HCT116 (cell line): ENCODE data around the gene ST7. TPM values are rescaled to one million over a fixed set of nuclear protein-coding genes. Genes with fewer than 3 reads are reported as not detected.

Experiments used
- ATAC-seq: fragments of 200-7000 bp; cut with Tn5 transposase; 2 replicates; pipeline ENCODE4 v1.9.1; 2020; ENCODE audit warnings: mild to moderate bottlenecking, moderate library complexity
- BruUV-seq: library from RNA; stranded (reverse); fragments of 400-500 nt; replicated peaks from 2 replicates; lab custom pipeline; 2021; lab: Mats Ljungman, UMichigan
- CTCF ChIA-PET: fragments of 300-600 bp; sonication (Branson Sonifier 250); formaldehyde crosslinking; loops from one replicate; lab custom pipeline; 2021; ENCODE audit warnings: antibody characterized with exemption; lab: Charles Lee
- POLR2A ChIA-PET: fragments of 300-600, 350-600 bp; sonication (Branson Sonifier 250); formaldehyde crosslinking; loops from one replicate; lab custom pipeline; 2021; ENCODE audit warnings: antibody characterized with exemption; lab: Charles Lee
- RAD21 ChIA-PET, 2 experiments: fragments of 300-600 bp; sonication (Branson Sonifier 250); formaldehyde crosslinking; loops; one replicate each; lab custom pipeline; 2023; ENCODE audit warnings: low total read pairs in 2 of 2; ENCODE audit not compliant: uncharacterized antibody in 2 of 2, unreplicated experiment in 2 of 2, low non-redundant PET in 1 of 2; lab: Charles Lee
- DNase-seq: peaks from one replicate; pipeline ENCODE4 v3.0.0-alpha.2; 2010; ENCODE audit warnings: low read depth, low spot score
- H2AFZ ChIP-seq: fragments of 200-600 bp; shearing (Covaris generic), sonication (generic); 2 replicates; pipeline ENCODE4 v1.6.1; 2017; ENCODE audit warnings: low read depth, mixed run types, mixed read lengths, antibody characterized with exemption, low read length; ENCODE audit not compliant: poor library complexity, severe bottlenecking
- H3K27ac ChIP-seq: 2 replicates; pipeline ENCODE4 v1.5.1; 2012; ENCODE audit warnings: low read depth, low read length
- H3K27me3 ChIP-seq: fragments of 200-600 bp; sonication (generic); 2 replicates; pipeline ENCODE4 v1.6.1; 2016; ENCODE audit warnings: mixed run types, low read length, mixed read lengths; ENCODE audit not compliant: insufficient read depth
- H3K36me3 ChIP-seq, 2 experiments: fragments of 200-500 bp in 1 of 2; fragments of 200-600 bp in 1 of 2; sonication (Bioruptor generic) in 1 of 2; sonication (generic) in 1 of 2; 2 replicates each; pipeline versions ENCODE4 v1.5.1 to v1.6.1; 2014 to 2016; ENCODE audit warnings: low read length in 2 of 2, inconsistent platforms in 1 of 2, mixed read lengths in 1 of 2, mixed run types in 1 of 2; ENCODE audit not compliant: insufficient read depth in 2 of 2, control insufficient read depth in 1 of 2
- H3K4me1 ChIP-seq, 2 experiments: fragments of 200-600 bp in 1 of 2; sonication (generic) in 1 of 2; 2 replicates each; pipeline versions ENCODE4 v1.5.1 to v1.6.1; 2012 to 2017; ENCODE audit warnings: low read length in 2 of 2, inconsistent platforms in 1 of 2, mild to moderate bottlenecking in 1 of 2, mixed read lengths in 1 of 2, mixed run types in 1 of 2, moderate library complexity in 1 of 2; ENCODE audit not compliant: insufficient read depth in 2 of 2, control insufficient read depth in 1 of 2
- H3K4me2 ChIP-seq: fragments of 200-600 bp; sonication (generic); 2 replicates; pipeline ENCODE4 v1.6.1; 2017; ENCODE audit warnings: mixed run types, low read length, mixed read lengths
- H3K4me3 ChIP-seq, 2 experiments: fragments of 200-600 bp in 1 of 2; sonication (generic) in 1 of 2; replicated peaks in 1 of 2; 2 replicates each; pipeline ENCODE4 v1.5.1; 2011 to 2016; ENCODE audit warnings: low read length in 2 of 2, control low read depth in 1 of 2, low read depth in 1 of 2, mild to moderate bottlenecking in 1 of 2, mixed read lengths in 1 of 2, mixed run types in 1 of 2
- H3K79me2 ChIP-seq: fragments of 200-600 bp; sonication (generic); 2 replicates; pipeline ENCODE4 v1.6.1; 2017; ENCODE audit warnings: mild to moderate bottlenecking, mixed run types, low read length, moderate library complexity, mixed read lengths; ENCODE audit not compliant: insufficient read depth
- H3K9ac ChIP-seq: fragments of 200-600 bp; sonication (generic); 2 replicates; pipeline ENCODE4 v1.6.1; 2016; ENCODE audit warnings: low read length, mixed read lengths
- H3K9me2 ChIP-seq: fragments of 200-600 bp; sonication (generic), shearing (Covaris generic); 2 replicates; pipeline ENCODE4 v1.6.1; 2017; ENCODE audit warnings: mixed run types, mild to moderate bottlenecking, moderate library complexity; ENCODE audit not compliant: insufficient read depth
- H3K9me3 ChIP-seq, 2 experiments: fragments of 200-500 bp in 1 of 2; fragments of 200-600 bp in 1 of 2; sonication (Bioruptor generic) in 1 of 2; sonication (generic) in 1 of 2; 2 replicates each; pipeline ENCODE4 v1.6.1; 2014 to 2017; ENCODE audit warnings: low read length in 2 of 2, mixed read lengths in 2 of 2, inconsistent platforms in 1 of 2, low read depth in 1 of 2, mild to moderate bottlenecking in 1 of 2, mixed run types in 1 of 2, moderate library complexity in 1 of 2; ENCODE audit not compliant: control insufficient read depth in 1 of 2, insufficient read depth in 1 of 2
- H4K20me1 ChIP-seq: fragments of 200-600 bp; sonication (generic), shearing (Covaris generic); 2 replicates; pipeline ENCODE4 v1.6.1; 2017; ENCODE audit warnings: mixed run types, mild to moderate bottlenecking, moderate library complexity; ENCODE audit not compliant: insufficient read depth
- CEBPB ChIP-seq: IDR thresholded peaks from 2 replicates; pipeline ENCODE4 v1.6.1; 2012; ENCODE audit warnings: low read depth
- EGR1 ChIP-seq: IDR thresholded peaks from 2 replicates; pipeline ENCODE4 v1.6.1; 2012; ENCODE audit warnings: low read depth
- EZH2 ChIP-seq: fragments of 200-600 bp; sonication (generic); IDR thresholded peaks from 2 replicates; pipeline ENCODE4 v1.6.1; 2017; ENCODE audit warnings: antibody characterized with exemption, mixed run types
- EZH2phosphoT487 ChIP-seq: fragments of 200-600 bp; IDR thresholded peaks from 2 replicates; pipeline ENCODE4 v1.6.1; 2018; ENCODE audit warnings: antibody characterized with exemption, borderline replicate concordance
- JUND ChIP-seq: IDR thresholded peaks from 2 replicates; pipeline ENCODE4 v1.6.1; 2012
- POLR2A ChIP-seq: IDR thresholded peaks from 2 replicates; pipeline ENCODE4 v1.7.0; 2011; ENCODE audit warnings: borderline replicate concordance; ENCODE audit not compliant: insufficient read depth, insufficient read length; ENCODE audit errors: extremely low read depth
- RAD21 ChIP-seq: IDR thresholded peaks from 2 replicates; pipeline ENCODE4 v1.6.1; 2012; ENCODE audit warnings: low read depth, mild to moderate bottlenecking
- SIN3A ChIP-seq: IDR thresholded peaks from 2 replicates; pipeline ENCODE4 v1.6.1; 2012; ENCODE audit warnings: low read depth
- TCF7L2 ChIP-seq: IDR thresholded peaks from 2 replicates; pipeline ENCODE4 v1.7.0; 2011; ENCODE audit warnings: borderline replicate concordance, inconsistent platforms; ENCODE audit not compliant: insufficient read depth, insufficient read length; ENCODE audit errors: extremely low read depth
- ZNF274 ChIP-seq: fragments of 200-500 bp; sonication (Bioruptor generic); IDR thresholded peaks from 2 replicates; pipeline ENCODE4 v1.6.1; 2014; ENCODE audit warnings: mild to moderate bottlenecking, low read depth, low read length, inconsistent platforms
- intact Hi-C: fragments of 100-400 bp; cut with micrococcal nuclease; formaldehyde crosslinking; loops from 2 replicates; pipeline ENCODE4 v1.10.0; 2022
- total RNA-seq: library from RNA; stranded (reverse); gene quantifications from one replicate; pipeline ENCODE4 v1.2.1, GENCODE V29; 2021; ENCODE audit not compliant: unreplicated experiment
- TF ChIP-seq, protein P1 (sequence below), 3 experiments: fragments of 200-600 bp in 1 of 3; sonication (generic) in 1 of 3; IDR thresholded peaks in 2 of 3; conservative IDR thresholded peaks in 1 of 3; 2 replicates each; pipeline ENCODE4 v1.5.1; 2012 to 2017; ENCODE audit warnings: low read depth in 2 of 3, low read length in 2 of 3, antibody characterized with exemption in 1 of 3, borderline replicate concordance in 1 of 3, control low read depth in 1 of 3, mild to moderate bottlenecking in 1 of 3, mixed read lengths in 1 of 3, mixed run types in 1 of 3, moderate library complexity in 1 of 3; ENCODE audit not compliant: insufficient read depth in 1 of 3
- TF ChIP-seq, protein P2 (sequence below): IDR thresholded peaks from 2 replicates; pipeline ENCODE4 v1.6.1; 2012
- TF ChIP-seq, protein P3 (sequence below): IDR thresholded peaks from 2 replicates; pipeline ENCODE4 v1.6.1; 2012; ENCODE audit warnings: low read depth

Gene ST7
- total RNA-seq, 1 experiment from 2014 or later = 12.6 TPM

DNA sequence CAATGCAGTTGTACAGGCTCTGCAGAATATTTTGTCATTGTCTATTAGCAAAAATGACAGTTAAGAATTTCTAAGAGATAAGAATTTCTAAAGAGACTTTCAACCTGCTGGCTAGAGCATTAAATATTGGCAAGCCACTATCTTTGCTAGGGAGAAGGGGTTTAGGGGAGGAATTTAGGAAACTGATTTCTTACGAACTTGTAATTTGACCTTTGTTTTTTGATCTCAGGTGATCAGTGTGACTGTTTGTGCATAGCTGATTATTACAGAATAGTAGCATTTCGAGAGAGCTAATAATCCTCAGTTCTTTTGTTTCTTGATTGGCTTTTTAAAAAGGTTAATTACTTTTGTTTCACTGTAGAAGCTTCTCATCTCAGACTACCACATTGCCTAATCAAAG is 68.1 kb downstream of the ST7 start:
- POLR2A ChIA-PET = no interaction called here
- peaks cover 8 to 29% of the 10 kb centered on the region in 2 experiments for H3K4me1 ChIP-seq
- no peaks in the 10 kb centered on the region for H3K9me2 ChIP-seq
- H3K27ac ChIP-seq = no peak overlapping the region
- DNase-seq = no peak
- H3K9ac ChIP-seq = no peak overlapping the region
- TF ChIP-seq, protein P1, sequence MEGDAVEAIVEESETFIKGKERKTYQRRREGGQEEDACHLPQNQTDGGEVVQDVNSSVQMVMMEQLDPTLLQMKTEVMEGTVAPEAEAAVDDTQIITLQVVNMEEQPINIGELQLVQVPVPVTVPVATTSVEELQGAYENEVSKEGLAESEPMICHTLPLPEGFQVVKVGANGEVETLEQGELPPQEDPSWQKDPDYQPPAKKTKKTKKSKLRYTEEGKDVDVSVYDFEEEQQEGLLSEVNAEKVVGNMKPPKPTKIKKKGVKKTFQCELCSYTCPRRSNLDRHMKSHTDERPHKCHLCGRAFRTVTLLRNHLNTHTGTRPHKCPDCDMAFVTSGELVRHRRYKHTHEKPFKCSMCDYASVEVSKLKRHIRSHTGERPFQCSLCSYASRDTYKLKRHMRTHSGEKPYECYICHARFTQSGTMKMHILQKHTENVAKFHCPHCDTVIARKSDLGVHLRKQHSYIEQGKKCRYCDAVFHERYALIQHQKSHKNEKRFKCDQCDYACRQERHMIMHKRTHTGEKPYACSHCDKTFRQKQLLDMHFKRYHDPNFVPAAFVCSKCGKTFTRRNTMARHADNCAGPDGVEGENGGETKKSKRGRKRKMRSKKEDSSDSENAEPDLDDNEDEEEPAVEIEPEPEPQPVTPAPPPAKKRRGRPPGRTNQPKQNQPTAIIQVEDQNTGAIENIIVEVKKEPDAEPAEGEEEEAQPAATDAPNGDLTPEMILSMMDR (IDR thresholded peaks at IDR 0.05 in 2 of 3, conservative IDR thresholded peaks at IDR 0.05 in 1 of 3; ENCODE audit: borderline replicate concordance in 1 of 3, insufficient read depth in 1 of 3, low read depth in 2 of 3, low read length in 2 of 3) = no peak
- TF ChIP-seq SIN3A (no peak), POLR2A (no peak), TCF7L2 (no peak), EZH2phosphoT487 (no peak), CEBPB (no peak), JUND (no peak), ZNF274 (no peak), EGR1 (no peak), RAD21 (no peak), EZH2 (no peak)
- TF ChIP-seq, protein P2, sequence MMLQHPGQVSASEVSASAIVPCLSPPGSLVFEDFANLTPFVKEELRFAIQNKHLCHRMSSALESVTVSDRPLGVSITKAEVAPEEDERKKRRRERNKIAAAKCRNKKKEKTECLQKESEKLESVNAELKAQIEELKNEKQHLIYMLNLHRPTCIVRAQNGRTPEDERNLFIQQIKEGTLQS = no peak
- TF ChIP-seq, protein P3, sequence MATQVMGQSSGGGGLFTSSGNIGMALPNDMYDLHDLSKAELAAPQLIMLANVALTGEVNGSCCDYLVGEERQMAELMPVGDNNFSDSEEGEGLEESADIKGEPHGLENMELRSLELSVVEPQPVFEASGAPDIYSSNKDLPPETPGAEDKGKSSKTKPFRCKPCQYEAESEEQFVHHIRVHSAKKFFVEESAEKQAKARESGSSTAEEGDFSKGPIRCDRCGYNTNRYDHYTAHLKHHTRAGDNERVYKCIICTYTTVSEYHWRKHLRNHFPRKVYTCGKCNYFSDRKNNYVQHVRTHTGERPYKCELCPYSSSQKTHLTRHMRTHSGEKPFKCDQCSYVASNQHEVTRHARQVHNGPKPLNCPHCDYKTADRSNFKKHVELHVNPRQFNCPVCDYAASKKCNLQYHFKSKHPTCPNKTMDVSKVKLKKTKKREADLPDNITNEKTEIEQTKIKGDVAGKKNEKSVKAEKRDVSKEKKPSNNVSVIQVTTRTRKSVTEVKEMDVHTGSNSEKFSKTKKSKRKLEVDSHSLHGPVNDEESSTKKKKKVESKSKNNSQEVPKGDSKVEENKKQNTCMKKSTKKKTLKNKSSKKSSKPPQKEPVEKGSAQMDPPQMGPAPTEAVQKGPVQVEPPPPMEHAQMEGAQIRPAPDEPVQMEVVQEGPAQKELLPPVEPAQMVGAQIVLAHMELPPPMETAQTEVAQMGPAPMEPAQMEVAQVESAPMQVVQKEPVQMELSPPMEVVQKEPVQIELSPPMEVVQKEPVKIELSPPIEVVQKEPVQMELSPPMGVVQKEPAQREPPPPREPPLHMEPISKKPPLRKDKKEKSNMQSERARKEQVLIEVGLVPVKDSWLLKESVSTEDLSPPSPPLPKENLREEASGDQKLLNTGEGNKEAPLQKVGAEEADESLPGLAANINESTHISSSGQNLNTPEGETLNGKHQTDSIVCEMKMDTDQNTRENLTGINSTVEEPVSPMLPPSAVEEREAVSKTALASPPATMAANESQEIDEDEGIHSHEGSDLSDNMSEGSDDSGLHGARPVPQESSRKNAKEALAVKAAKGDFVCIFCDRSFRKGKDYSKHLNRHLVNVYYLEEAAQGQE = no peak
- H3K27me3 ChIP-seq = no peaks in the 10 kb centered on the region
- H3K9me3 ChIP-seq = no peaks in the 10 kb centered on the region
- H3K4me2 ChIP-seq = no peak overlapping the region
- CTCF ChIA-PET = no interaction called here
- no peak for ATAC-seq
- no peak overlapping the region for H3K4me3 ChIP-seq
- H2AFZ ChIP-seq = no peak overlapping the region
- intact Hi-C loops = no loop called here
- RAD21 ChIA-PET = no interaction called here
- no peaks in the 10 kb centered on the region for H3K79me2 ChIP-seq
- H4K20me1 ChIP-seq = no peaks in the 10 kb centered on the region
- H3K36me3 ChIP-seq = no peaks in the 10 kb centered on the region
- BruUV-seq = no TSS peak
